Activated naive CD4-positive, alpha-beta T cell treated with anti-CD3 and anti-CD28 coated beads, Interleukin-2, amount 10 ng/mL, durations not matched to agents 7 days and 5 days (primary cell): ENCODE measurements around the gene OR2H2.

Experiments used
- CTCF ChIA-PET: fragments of 350-600 bp; sonication (Branson Sonifier 250); formaldehyde crosslinking; loops from one replicate; lab custom pipeline; 2021; ENCODE audit warnings: antibody characterized with exemption; lab: Charles Lee
- DNase-seq: peaks from one replicate; pipeline ENCODE4 v3.0.0-alpha.2; 2020
- H3K27ac Mint-ChIP-seq: one replicate; pipeline ENCODE4 v1.8.0; 2021; ENCODE audit warnings: mild to moderate bottlenecking, moderate library complexity, mixed read lengths
- H3K27me3 Mint-ChIP-seq: one replicate; pipeline ENCODE4 v1.8.0; 2021; ENCODE audit warnings: mild to moderate bottlenecking, mixed read lengths
- H3K36me3 Mint-ChIP-seq: one replicate; pipeline ENCODE4 v1.8.0; 2021; ENCODE audit warnings: mixed read lengths
- H3K4me1 Mint-ChIP-seq: one replicate; pipeline ENCODE4 v1.8.0; 2021; ENCODE audit warnings: mixed read lengths
- H3K4me3 Mint-ChIP-seq: one replicate; pipeline ENCODE4 v1.8.0; 2021; ENCODE audit warnings: mild to moderate bottlenecking, moderate library complexity, mixed read lengths
- H3K9me3 Mint-ChIP-seq: one replicate; pipeline ENCODE4 v1.8.0; 2021; ENCODE audit warnings: mixed read lengths

OR2H2 gene

GRCh38 chr6:29603456-29603855 lies 18.5 kb downstream of the OR2H2 start:
- no peak for DNase-seq
- CTCF ChIA-PET: interaction anchor here (1.2 to 1.5 kb wide), 3 partner anchors 8 to 50 kb away, joined by 3 read pairs; no protein-coding TSS in a partner anchor
- peaks cover 3% of the 10 kb centered on the region for H3K36me3 Mint-ChIP-seq

DNA sequence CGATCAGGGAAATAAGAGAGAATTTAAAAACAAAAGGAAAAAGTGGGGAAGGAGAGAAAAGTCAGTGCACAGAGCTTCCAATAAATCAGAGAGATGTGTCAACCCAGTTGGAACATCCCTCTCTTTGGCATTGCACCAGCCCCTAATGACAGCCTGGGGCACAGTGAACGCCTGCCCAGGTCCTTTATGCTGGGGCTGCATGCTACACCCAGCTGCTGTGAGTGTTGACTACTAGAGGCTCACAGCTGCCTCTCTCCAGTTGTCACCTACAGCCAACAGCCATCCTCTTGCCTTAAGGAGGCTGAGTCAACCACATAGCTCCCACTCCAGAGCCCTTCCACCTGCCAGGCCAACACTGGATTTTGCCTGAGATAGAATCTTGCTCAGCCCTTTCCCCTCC lies 19.0 kb downstream of the OR2H2 start:
- Mint-ChIP-seq H3K36me3 (peaks cover 3% of the 10 kb centered on the region), H3K4me1 (no peaks in the 10 kb centered on the region), H3K4me3 (no peak overlapping the region), H3K27me3 (no peaks in the 10 kb centered on the region), H3K27ac (no peak overlapping the region), H3K9me3 (no peaks in the 10 kb centered on the region)
- CTCF ChIA-PET: interaction anchor here (1.5 kb wide), 1 partner anchor 50 kb away, joined by 3 read pairs; no protein-coding TSS in a partner anchor
- no peak for DNase-seq

More at GRCh38 chr6:29603456-29603855, 18.5 kb downstream of the OR2H2 start:
- no peak overlapping the region for H3K4me3 Mint-ChIP-seq
- H3K4me1 Mint-ChIP-seq: no peaks in the 10 kb centered on the region
- H3K27me3 Mint-ChIP-seq: no peaks in the 10 kb centered on the region
- no peak overlapping the region for H3K27ac Mint-ChIP-seq
- no peaks in the 10 kb centered on the region for H3K9me3 Mint-ChIP-seq

- Mint-ChIP-seq H3K9me3 (no peaks in the 10 kb centered on the region), H3K4me3 (no peak overlapping the region), H3K4me1 (no peaks in the 10 kb centered on the region), H3K27me3 (no peaks in the 10 kb centered on the region), H3K27ac (no peak overlapping the region), H3K36me3 (peaks cover 13% of the 10 kb centered on the region)
- no peak for DNase-seq
- CTCF ChIA-PET: no interaction called here
Measured at GRCh38 chr6:29608131-29608530, 23.2 kb downstream of the OR2H2 start.

DNA sequence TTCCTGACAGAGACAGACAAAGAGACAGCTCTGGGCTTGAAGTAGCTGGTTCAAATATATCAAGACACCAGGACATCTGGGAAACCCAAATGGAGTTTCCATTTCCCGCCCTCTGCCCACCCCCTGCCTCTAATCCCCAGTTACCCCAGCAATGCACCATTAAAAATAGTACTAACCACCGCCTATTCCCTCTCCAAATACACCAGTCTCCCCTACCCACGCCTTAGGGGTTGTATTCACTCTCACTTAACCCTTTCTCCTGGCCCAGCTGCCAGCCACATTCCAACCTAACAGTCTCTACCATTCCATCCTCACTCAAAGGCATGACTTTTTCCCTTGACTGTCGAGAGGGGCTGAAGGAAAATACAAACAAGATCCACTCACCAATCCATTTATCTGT lies 25.6 kb downstream of the OR2H2 start:
- DNase-seq: no peak
- no peaks in the 10 kb centered on the region for H3K4me1 Mint-ChIP-seq
- CTCF ChIA-PET: no interaction called here
- H3K4me3 Mint-ChIP-seq: no peak overlapping the region
- no peaks in the 10 kb centered on the region for H3K9me3 Mint-ChIP-seq
- H3K27ac Mint-ChIP-seq: no peak overlapping the region
- H3K36me3 Mint-ChIP-seq: peaks cover 15% of the 10 kb centered on the region
- H3K27me3 Mint-ChIP-seq: no peaks in the 10 kb centered on the region

- peaks cover 15% of the 10 kb centered on the region for H3K36me3 Mint-ChIP-seq
- H3K27ac Mint-ChIP-seq: no peak overlapping the region
- CTCF ChIA-PET: interaction anchor here (0.9 to 1.1 kb wide), 2 partner anchors 8 to 39 kb away, joined by 3 read pairs; no protein-coding TSS in a partner anchor
- no peak for DNase-seq
- no peak overlapping the region for H3K4me3 Mint-ChIP-seq
- no peaks in the 10 kb centered on the region for H3K4me1 Mint-ChIP-seq
- no peaks in the 10 kb centered on the region for H3K9me3 Mint-ChIP-seq
- no peaks in the 10 kb centered on the region for H3K27me3 Mint-ChIP-seq
Measured at GRCh38 chr6:29611426-29611825, 26.5 kb downstream of the OR2H2 start.

DNA sequence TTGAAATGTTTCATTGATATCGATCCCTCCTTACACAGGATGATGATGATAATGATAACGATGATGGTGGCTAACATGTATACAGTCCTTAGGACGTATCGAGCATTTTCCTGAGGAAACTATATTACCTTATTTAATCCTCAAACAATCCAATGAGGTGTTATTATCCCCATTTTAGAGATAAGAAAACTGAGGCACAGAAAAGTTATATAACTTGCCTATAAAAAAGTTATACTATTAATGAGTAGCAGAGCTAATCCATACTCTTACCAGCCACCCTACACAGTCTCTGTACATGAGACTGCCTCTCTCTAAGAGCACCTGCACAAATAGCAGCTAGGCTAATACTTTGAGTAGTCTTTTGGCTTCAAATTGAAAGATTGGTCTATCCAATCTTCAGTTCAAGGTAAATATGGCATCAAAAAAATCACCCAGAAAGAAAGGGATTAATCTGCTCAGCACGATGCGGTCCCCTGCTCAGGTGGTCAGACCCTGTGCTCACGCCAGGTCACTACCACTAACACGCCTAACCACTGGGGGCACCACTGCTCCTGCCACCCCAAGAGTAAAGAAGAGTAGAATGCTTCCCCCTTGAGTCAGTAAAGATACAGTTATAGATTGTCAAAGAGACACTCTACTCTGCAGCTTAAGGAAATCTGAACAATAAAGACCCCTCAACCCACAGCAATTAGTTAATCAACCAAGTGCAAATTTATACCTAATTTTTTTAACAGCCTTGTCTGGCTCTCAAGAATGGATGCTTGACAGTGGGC lies 33.0 kb downstream of the OR2H2 start:
- peaks cover 7% of the 10 kb centered on the region for H3K36me3 Mint-ChIP-seq
- CTCF ChIA-PET: interaction anchor here (2.1 kb wide), 1 partner anchor 36 kb away, joined by 8 read pairs; no protein-coding TSS in a partner anchor
- no peaks in the 10 kb centered on the region for H3K27me3 Mint-ChIP-seq
- H3K4me1 Mint-ChIP-seq: no peaks in the 10 kb centered on the region
- H3K9me3 Mint-ChIP-seq: no peaks in the 10 kb centered on the region
- no peak for DNase-seq
- no peak overlapping the region for H3K4me3 Mint-ChIP-seq
- H3K27ac Mint-ChIP-seq: no peak overlapping the region

DNA sequence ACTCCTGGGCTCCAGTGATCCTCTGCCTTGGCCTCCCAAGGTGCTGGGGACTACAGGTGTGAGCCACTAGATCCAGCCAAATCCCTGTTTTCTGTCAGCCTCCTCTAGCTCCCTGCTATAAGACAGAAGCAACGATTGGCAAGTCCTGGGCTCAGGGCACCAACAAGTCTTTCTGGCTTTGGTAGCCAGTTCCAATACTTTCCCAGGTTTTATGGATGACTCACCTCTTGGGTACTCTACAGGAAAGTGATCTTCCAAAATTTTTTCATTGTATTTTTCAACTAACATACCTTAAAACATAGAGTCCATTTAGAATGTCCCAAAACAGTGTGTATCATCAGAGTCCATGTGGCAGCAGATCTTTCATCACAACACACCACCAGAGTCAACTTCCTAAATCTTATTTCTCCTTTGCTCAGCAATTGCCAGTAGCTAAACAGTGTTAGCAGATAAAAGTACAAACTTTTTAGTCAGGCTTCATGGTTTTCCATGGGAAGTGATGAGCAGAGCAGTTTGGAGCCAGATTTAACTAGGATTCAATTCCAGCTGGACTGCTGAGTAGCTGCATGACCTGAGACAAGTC lies 34.7 kb downstream of the OR2H2 start:
- Mint-ChIP-seq H3K9me3 (no peaks in the 10 kb centered on the region), H3K4me1 (no peaks in the 10 kb centered on the region), H3K27me3 (peaks cover 7% of the 10 kb centered on the region), H3K27ac (no peak overlapping the region), H3K36me3 (peaks cover 1% of the 10 kb centered on the region), H3K4me3 (no peak overlapping the region)
- CTCF ChIA-PET: interaction anchor here (1.8 kb wide), 1 partner anchor 33 kb away, joined by 6 read pairs; no protein-coding TSS in a partner anchor
- no peak for DNase-seq

- no peak for DNase-seq
- no peaks in the 10 kb centered on the region for H3K9me3 Mint-ChIP-seq
- no peak overlapping the region for H3K27ac Mint-ChIP-seq
- CTCF ChIA-PET: interaction anchor here (1.8 kb wide), 1 partner anchor 32 kb away, joined by 6 read pairs; no protein-coding TSS in a partner anchor
- peaks cover 1% of the 10 kb centered on the region for H3K36me3 Mint-ChIP-seq
- H3K4me1 Mint-ChIP-seq: no peaks in the 10 kb centered on the region
- no peak overlapping the region for H3K4me3 Mint-ChIP-seq
- peaks cover 16% of the 10 kb centered on the region for H3K27me3 Mint-ChIP-seq
Measured at GRCh38 chr6:29620630-29621029, 35.7 kb downstream of the OR2H2 start.

DNA sequence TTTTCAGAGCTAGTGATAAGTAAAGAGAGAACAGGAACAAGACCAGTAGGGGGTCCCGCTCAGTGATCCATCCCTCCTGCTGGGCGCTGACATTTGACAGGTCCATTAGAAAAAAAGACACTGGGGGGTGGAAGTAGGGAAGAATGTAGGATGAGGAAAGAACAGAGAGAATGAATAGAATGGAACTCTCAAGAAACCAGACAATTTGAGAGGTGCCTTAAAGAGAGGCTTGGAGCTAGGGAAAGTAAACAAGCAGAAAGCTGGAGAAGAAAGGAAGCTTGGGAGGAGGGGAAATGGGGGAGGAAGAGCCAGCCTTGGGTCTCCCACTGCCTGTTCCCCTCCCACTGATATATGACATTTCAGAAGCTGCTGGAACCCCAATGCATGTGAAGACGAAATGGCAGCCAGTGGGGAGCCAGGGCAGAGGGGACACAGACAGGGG lies 39.6 kb downstream of the OR2H2 start:
- H3K36me3 Mint-ChIP-seq: peaks cover 1% of the 10 kb centered on the region
- peaks cover 50% of the 10 kb centered on the region for H3K27me3 Mint-ChIP-seq
- no peak overlapping the region for H3K4me3 Mint-ChIP-seq
- H3K27ac Mint-ChIP-seq: no peak overlapping the region
- no peak for DNase-seq
- H3K4me1 Mint-ChIP-seq: peaks cover 13% of the 10 kb centered on the region
- CTCF ChIA-PET: interaction anchor here (1.3 to 1.8 kb wide), 2 partner anchors 26 to 29 kb away, joined by 5 to 7 read pairs; no protein-coding TSS in a partner anchor
- H3K9me3 Mint-ChIP-seq: no peaks in the 10 kb centered on the region

- no peak overlapping the region for H3K27ac Mint-ChIP-seq
- H3K4me1 Mint-ChIP-seq: peaks cover 21% of the 10 kb centered on the region
- CTCF ChIA-PET: interaction anchor here (1.8 kb wide), 1 partner anchor 25 kb away, joined by 7 read pairs; no protein-coding TSS in a partner anchor
- H3K4me3 Mint-ChIP-seq: no peak overlapping the region
- DNase-seq: no peak
- no peaks in the 10 kb centered on the region for H3K9me3 Mint-ChIP-seq
- peaks cover 59% of the 10 kb centered on the region for H3K27me3 Mint-ChIP-seq
- H3K36me3 Mint-ChIP-seq: peaks cover 3% of the 10 kb centered on the region
Measured at GRCh38 chr6:29625337-29625930, 40.5 kb downstream of the OR2H2 start.

GRCh38 chr6:29626948-29627754 lies 42.2 kb downstream of the OR2H2 start:
- peak overlapping the region; percentile 51 for H3K4me3 Mint-ChIP-seq
- peaks cover 75% of the 10 kb centered on the region for H3K27me3 Mint-ChIP-seq
- H3K9me3 Mint-ChIP-seq: no peaks in the 10 kb centered on the region
- peaks cover 1% of the 10 kb centered on the region for H3K36me3 Mint-ChIP-seq
- no peak for DNase-seq
- H3K4me1 Mint-ChIP-seq: peaks cover 38% of the 10 kb centered on the region
- CTCF ChIA-PET: interaction anchor here (1.6 to 3.5 kb wide), 2 partner anchors 23 to 27 kb away, joined by 5 to 10 read pairs; no protein-coding TSS in a partner anchor
- no peak overlapping the region for H3K27ac Mint-ChIP-seq

DNA sequence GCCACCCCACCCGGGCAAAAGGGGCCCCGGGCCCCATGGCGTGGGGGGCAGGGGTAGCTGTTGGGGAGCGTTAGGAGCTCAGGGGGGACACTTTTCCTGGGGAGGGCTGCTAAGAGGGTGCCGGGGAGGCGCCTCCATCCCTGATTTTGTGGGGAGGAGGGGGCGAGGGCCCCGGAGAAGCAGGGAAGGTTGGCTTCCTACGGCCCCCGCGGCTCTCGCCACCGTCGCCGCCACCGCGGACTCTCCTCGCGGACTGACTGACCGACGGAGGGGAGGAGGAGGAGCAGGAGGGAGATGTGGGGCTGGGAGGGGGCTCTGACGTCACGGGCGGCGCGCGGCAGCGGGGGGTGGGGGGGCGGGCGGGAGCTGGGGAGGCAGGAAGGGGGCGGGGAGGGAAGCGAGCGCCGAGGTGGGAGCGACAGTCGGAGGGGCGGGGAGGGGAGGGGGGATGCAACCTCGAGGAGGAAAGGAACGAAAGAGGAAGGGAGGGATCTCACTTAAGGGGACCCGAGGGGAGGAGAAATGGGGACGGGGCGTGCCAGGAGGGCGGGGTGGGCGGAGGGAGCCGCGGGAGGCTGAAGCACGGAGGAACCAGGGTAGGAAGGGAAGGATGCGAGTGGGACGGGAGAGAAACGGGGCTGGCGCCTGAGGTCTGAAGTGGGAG lies 43.0 kb downstream of the OR2H2 start:
- H3K9me3 Mint-ChIP-seq: no peaks in the 10 kb centered on the region
- CTCF ChIA-PET: interaction anchor here (0.6 to 3.5 kb wide), 5 partner anchors 10 to 29 kb away, joined by 4 to 10 read pairs (median 5); partner anchors contain the start of gene MOG
- peaks cover 78% of the 10 kb centered on the region for H3K27me3 Mint-ChIP-seq
- no peak overlapping the region for H3K27ac Mint-ChIP-seq
- peak overlapping the region; percentile 91 for H3K4me3 Mint-ChIP-seq
- H3K36me3 Mint-ChIP-seq: peaks cover 1% of the 10 kb centered on the region
- peak; percentile 71 for DNase-seq
- peaks cover 39% of the 10 kb centered on the region for H3K4me1 Mint-ChIP-seq
